Trophoblast cell (in vitro differentiated cells and primary cell): Measurements from ENCODE around the gene KMT2D.

Experiments
- DNase-seq, 2 donors: peaks; one replicate each; pipeline ENCODE4 v3.0.0-alpha.2; 2016
- H2AFZ ChIP-seq: 2 replicates; pipeline ENCODE4 v1.6.1; 2013; ENCODE audit warnings: low read length, moderate library complexity, mild to moderate bottlenecking; ENCODE audit not compliant: insufficient read depth, poor library complexity
- H2AK5ac ChIP-seq: 2 replicates; pipeline ENCODE4 v1.6.1; 2013; ENCODE audit warnings: mild to moderate bottlenecking, low read length
- H2BK120ac ChIP-seq: 2 replicates; pipeline ENCODE4 v1.6.1; 2013; ENCODE audit warnings: low read length, mild to moderate bottlenecking, moderate library complexity; ENCODE audit not compliant: insufficient read depth, poor library complexity
- H2BK12ac ChIP-seq: 2 replicates; pipeline ENCODE4 v1.6.1; 2013; ENCODE audit warnings: mild to moderate bottlenecking, low read length, moderate library complexity
- H2BK5ac ChIP-seq: 2 replicates; pipeline ENCODE4 v1.6.1; 2013; ENCODE audit warnings: low read length, low read depth, moderate library complexity, mild to moderate bottlenecking; ENCODE audit not compliant: poor library complexity
- H3K14ac ChIP-seq: 2 replicates; pipeline ENCODE4 v1.6.1; 2013; ENCODE audit warnings: mild to moderate bottlenecking, low read length
- H3K18ac ChIP-seq: 2 replicates; pipeline ENCODE4 v1.6.1; 2013; ENCODE audit warnings: mild to moderate bottlenecking, low read length
- H3K23ac ChIP-seq: 2 replicates; pipeline ENCODE4 v1.6.1; 2013; ENCODE audit warnings: low read length
- H3K27ac ChIP-seq: 2 replicates; pipeline ENCODE4 v1.5.1; 2013; ENCODE audit warnings: low read depth, mild to moderate bottlenecking, inconsistent platforms, low read length, moderate library complexity
- H3K27me3 ChIP-seq: 2 replicates; pipeline ENCODE4 v1.6.1; 2013; ENCODE audit warnings: inconsistent platforms, mild to moderate bottlenecking, low read length, moderate library complexity; ENCODE audit not compliant: insufficient read depth
- H3K36me3 ChIP-seq, 2 experiments: 1 replicate in 1 of 2; 2 replicates in 1 of 2; pipeline ENCODE4 v1.6.1; 2013; ENCODE audit warnings: low read length in 2 of 2, mild to moderate bottlenecking in 2 of 2, moderate library complexity in 1 of 2; ENCODE audit not compliant: insufficient read depth in 2 of 2, control insufficient read depth in 1 of 2
- H3K4ac ChIP-seq: 2 replicates; pipeline ENCODE4 v1.6.1; 2013; ENCODE audit warnings: low read depth, mild to moderate bottlenecking, low read length, moderate library complexity
- H3K4me1 ChIP-seq, 2 experiments: 1 replicate in 1 of 2; 2 replicates in 1 of 2; pipeline ENCODE4 v1.6.1; 2013; ENCODE audit warnings: low read length in 2 of 2, mild to moderate bottlenecking in 2 of 2, moderate library complexity in 1 of 2; ENCODE audit not compliant: insufficient read depth in 2 of 2, control insufficient read depth in 1 of 2
- H3K4me2 ChIP-seq: 2 replicates; pipeline ENCODE4 v1.6.1; 2013; ENCODE audit warnings: inconsistent platforms, mild to moderate bottlenecking, low read length, moderate library complexity
- H3K4me3 ChIP-seq: 2 replicates; pipeline ENCODE4 v1.5.1; 2013; ENCODE audit warnings: mild to moderate bottlenecking, low read depth, low read length, inconsistent platforms
- H3K79me1 ChIP-seq: one replicate; pipeline ENCODE4 v1.6.1; 2013; ENCODE audit warnings: low read length
- H3K79me2 ChIP-seq: 2 replicates; pipeline ENCODE4 v1.6.1; 2013; ENCODE audit warnings: low read length, mild to moderate bottlenecking; ENCODE audit not compliant: control insufficient read depth, insufficient read depth, poor library complexity
- H3K9ac ChIP-seq: 2 replicates; pipeline ENCODE4 v1.6.1; 2013; ENCODE audit warnings: mild to moderate bottlenecking, low read length
- H3K9me3 ChIP-seq: 2 replicates; pipeline ENCODE4 v1.6.1; 2013; ENCODE audit warnings: low read depth, mild to moderate bottlenecking, control low read depth, inconsistent platforms, low read length; ENCODE audit not compliant: insufficient read depth
- H4K12ac ChIP-seq: 2 replicates; pipeline ENCODE4 v1.6.1; 2013; ENCODE audit warnings: low read depth, mild to moderate bottlenecking, low read length, moderate library complexity
- H4K8ac ChIP-seq: 2 replicates; pipeline ENCODE4 v1.6.1; 2013; ENCODE audit warnings: low read depth, mild to moderate bottlenecking, low read length, moderate library complexity
- H4K91ac ChIP-seq: one replicate; pipeline ENCODE4 v1.6.1; 2013; ENCODE audit warnings: low read depth, mild to moderate bottlenecking, low read length, moderate library complexity
- WGBS: extraction: QIAGEN DNeasy Blood & Tissue Kit; methylation state at CpG from one replicate; pipeline ENCODE4 v1.1.7; 2013; ENCODE audit warnings: missing lambda C conversion rate; ENCODE audit not compliant: insufficient read length, insufficient coverage; ENCODE audit errors: extremely low coverage; 5-methylcytosine and 5-hydroxymethylcytosine counted together

KMT2D gene

GRCh38 chr12:49033611-49034285 lies 26.8 kb downstream of the KMT2D start:
- no peaks in the 10 kb centered on the region for H3K27me3 ChIP-seq
- H3K9me3 ChIP-seq, result no peaks in the 10 kb centered on the region
- no peak overlapping the region for H3K14ac ChIP-seq
- H2AFZ ChIP-seq, result no peak overlapping the region
- H3K4me1 ChIP-seq, result no peaks in the 10 kb centered on the region
- no peak overlapping the region for H3K4me2 ChIP-seq
- no peak overlapping the region for H3K23ac ChIP-seq
- no peak overlapping the region for H2BK12ac ChIP-seq
- no peak overlapping the region for H2BK120ac ChIP-seq
- no peaks in the 10 kb centered on the region for H3K79me2 ChIP-seq
- peaks cover 75 to 81% of the 10 kb centered on the region in 2 experiments for H3K36me3 ChIP-seq
- no peak overlapping the region for H3K4ac ChIP-seq
- no peak overlapping the region for H3K9ac ChIP-seq
- H3K18ac ChIP-seq, result no peak overlapping the region
- H4K12ac ChIP-seq, result no peak overlapping the region
- WGBS, result no CpG with 5 or more reads among the region's 12 CpGs
- H2AK5ac ChIP-seq, result no peak overlapping the region
- no peaks in the 10 kb centered on the region for H3K79me1 ChIP-seq
- no peak overlapping the region for H3K4me3 ChIP-seq
- no peak overlapping the region for H2BK5ac ChIP-seq
- no peak overlapping the region for H4K91ac ChIP-seq
- H4K8ac ChIP-seq, result no peak overlapping the region
- no peak overlapping the region for H3K27ac ChIP-seq
- DNase-seq, result no peak

GRCh38 chr12:49032679-49033447 lies 27.7 kb downstream of the KMT2D start:
- Histone ChIP-seq H3K4me1 (no peaks in the 10 kb centered on the region), H2AFZ (no peak overlapping the region), H4K8ac (no peak overlapping the region), H3K27ac (no peak overlapping the region), H3K4me2 (no peak overlapping the region), H3K36me3 (peaks cover 73 to 80% of the 10 kb centered on the region in 2 experiments), H3K14ac (no peak overlapping the region), H2BK120ac (no peak overlapping the region), H2BK12ac (no peak overlapping the region), H4K91ac (no peak overlapping the region), H3K79me2 (no peaks in the 10 kb centered on the region), H2AK5ac (no peak overlapping the region), H3K79me1 (no peaks in the 10 kb centered on the region), H3K18ac (no peak overlapping the region), H2BK5ac (no peak overlapping the region), H3K9me3 (no peaks in the 10 kb centered on the region), H3K4ac (no peak overlapping the region), H3K23ac (no peak overlapping the region), H3K27me3 (no peaks in the 10 kb centered on the region), H3K9ac (no peak overlapping the region), H4K12ac (no peak overlapping the region), H3K4me3 (no peak overlapping the region)
- no CpG with 5 or more reads among the region's 3 CpGs for WGBS
- no peak for DNase-seq

- H4K8ac ChIP-seq, result no peak overlapping the region
- H3K4me2 ChIP-seq, result no peak overlapping the region
- H2BK12ac ChIP-seq, result no peak overlapping the region
- H3K36me3 ChIP-seq, result peaks cover 73 to 80% of the 10 kb centered on the region in 2 experiments
- no peak overlapping the region for H2AFZ ChIP-seq
- H3K14ac ChIP-seq, result no peak overlapping the region
- H3K9ac ChIP-seq, result no peak overlapping the region
- no peak overlapping the region for H3K27ac ChIP-seq
- H4K12ac ChIP-seq, result no peak overlapping the region
- H4K91ac ChIP-seq, result no peak overlapping the region
- no peak overlapping the region for H3K18ac ChIP-seq
- H2BK5ac ChIP-seq, result no peak overlapping the region
- H3K79me2 ChIP-seq, result no peaks in the 10 kb centered on the region
- no peaks in the 10 kb centered on the region for H3K27me3 ChIP-seq
- H3K4ac ChIP-seq, result no peak overlapping the region
- H2AK5ac ChIP-seq, result no peak overlapping the region
- WGBS, result no CpG with 5 or more reads among the region's 4 CpGs
- DNase-seq, result no peak
- no peaks in the 10 kb centered on the region for H3K9me3 ChIP-seq
- no peak overlapping the region for H3K23ac ChIP-seq
- no peak overlapping the region for H3K4me3 ChIP-seq
- no peaks in the 10 kb centered on the region for H3K4me1 ChIP-seq
- no peaks in the 10 kb centered on the region for H3K79me1 ChIP-seq
- no peak overlapping the region for H2BK120ac ChIP-seq
These were observed 28.3 kb downstream of the KMT2D start for GRCh38 chr12:49032276-49032675.

GRCh38 chr12:49031573-49032161 lies 28.9 kb downstream of the KMT2D start:
- no CpG with 5 or more reads among the region's 8 CpGs for WGBS

More at GRCh38 chr12:49031573-49032161, 28.9 kb downstream of the KMT2D start:
- H4K91ac ChIP-seq, result no peak overlapping the region
- peaks cover 75 to 80% of the 10 kb centered on the region in 2 experiments for H3K36me3 ChIP-seq
- no peak overlapping the region for H2BK120ac ChIP-seq
- H3K79me1 ChIP-seq, result no peaks in the 10 kb centered on the region
- no peaks in the 10 kb centered on the region for H3K27me3 ChIP-seq
- no peak overlapping the region for H3K27ac ChIP-seq
- no peaks in the 10 kb centered on the region for H3K79me2 ChIP-seq
- no peak overlapping the region for H3K4me3 ChIP-seq
- no peak overlapping the region for H2BK12ac ChIP-seq
- no peak overlapping the region for H3K4me2 ChIP-seq
- H4K12ac ChIP-seq, result no peak overlapping the region
- H3K23ac ChIP-seq, result no peak overlapping the region
- H3K18ac ChIP-seq, result no peak overlapping the region
- no peak overlapping the region for H3K9ac ChIP-seq
- no peaks in the 10 kb centered on the region for H3K9me3 ChIP-seq
- H4K8ac ChIP-seq, result no peak overlapping the region
- H2AFZ ChIP-seq, result no peak overlapping the region
- no peak overlapping the region for H2BK5ac ChIP-seq
- H2AK5ac ChIP-seq, result no peak overlapping the region
- H3K4me1 ChIP-seq, result no peaks in the 10 kb centered on the region
- no peak overlapping the region for H3K14ac ChIP-seq
- H3K4ac ChIP-seq, result no peak overlapping the region
- no peak for DNase-seq
